Calu3 (cell line): ENCODE results near the gene GLCE. TPM values are rescaled to one million over a fixed set of nuclear protein-coding genes. Genes with fewer than 3 reads are reported as not detected.

Source experiments
- BruUV-seq: library from RNA; stranded (reverse); fragments of 400-500 nt; replicated peaks from 2 replicates; lab custom pipeline; 2021; lab: Mats Ljungman, UMichigan
- CTCF ChIA-PET: fragments of 300-600 bp; sonication (Branson Sonifier 250); formaldehyde crosslinking; loops from one replicate; lab custom pipeline; 2022; ENCODE audit warnings: antibody characterized with exemption; lab: Charles Lee
- DNase-seq: peaks from one replicate; pipeline ENCODE4 v3.0.0; 2022
- H3K27ac Mint-ChIP-seq: one replicate; pipeline ENCODE4 v1.8.0; 2022; ENCODE audit warnings: mixed read lengths; ENCODE audit not compliant: unreplicated experiment
- H3K27me3 Mint-ChIP-seq: one replicate; pipeline ENCODE4 v1.8.0; 2022; ENCODE audit warnings: mixed read lengths; ENCODE audit not compliant: unreplicated experiment
- H3K36me3 Mint-ChIP-seq: one replicate; pipeline ENCODE4 v1.8.0; 2022; ENCODE audit warnings: mild to moderate bottlenecking, moderate library complexity, mixed read lengths; ENCODE audit not compliant: insufficient read depth, unreplicated experiment
- H3K4me1 Mint-ChIP-seq: one replicate; pipeline ENCODE4 v1.8.0; 2022; ENCODE audit warnings: mild to moderate bottlenecking, low read depth, mixed read lengths; ENCODE audit not compliant: unreplicated experiment
- H3K4me3 Mint-ChIP-seq: one replicate; pipeline ENCODE4 v1.8.0; 2022; ENCODE audit warnings: mild to moderate bottlenecking, low read depth, moderate library complexity, mixed read lengths; ENCODE audit not compliant: unreplicated experiment
- H3K9me3 Mint-ChIP-seq: one replicate; pipeline ENCODE4 v1.8.0; 2022; ENCODE audit warnings: low read depth, mixed read lengths; ENCODE audit not compliant: unreplicated experiment
- intact Hi-C: fragments of 100-400 bp; cut with micrococcal nuclease; formaldehyde crosslinking; loops from one replicate; pipeline ENCODE4 v1.10.0; 2022; ENCODE audit not compliant: unreplicated experiment
- total RNA-seq: library from RNA; stranded (reverse); gene quantifications from 2 replicates; pipeline ENCODE4 v1.2.3, GENCODE V29; 2022
- TF ChIP-seq, protein P1 (sequence below): fragments of 200-600 bp; IDR thresholded peaks from one replicate; pipeline ENCODE4 v1.8.0; 2022; ENCODE audit warnings: antibody characterized with exemption; ENCODE audit not compliant: unreplicated experiment

The GLCE gene
- total RNA-seq, 1 experiment from 2014 or later: 22.4 TPM

DNA sequence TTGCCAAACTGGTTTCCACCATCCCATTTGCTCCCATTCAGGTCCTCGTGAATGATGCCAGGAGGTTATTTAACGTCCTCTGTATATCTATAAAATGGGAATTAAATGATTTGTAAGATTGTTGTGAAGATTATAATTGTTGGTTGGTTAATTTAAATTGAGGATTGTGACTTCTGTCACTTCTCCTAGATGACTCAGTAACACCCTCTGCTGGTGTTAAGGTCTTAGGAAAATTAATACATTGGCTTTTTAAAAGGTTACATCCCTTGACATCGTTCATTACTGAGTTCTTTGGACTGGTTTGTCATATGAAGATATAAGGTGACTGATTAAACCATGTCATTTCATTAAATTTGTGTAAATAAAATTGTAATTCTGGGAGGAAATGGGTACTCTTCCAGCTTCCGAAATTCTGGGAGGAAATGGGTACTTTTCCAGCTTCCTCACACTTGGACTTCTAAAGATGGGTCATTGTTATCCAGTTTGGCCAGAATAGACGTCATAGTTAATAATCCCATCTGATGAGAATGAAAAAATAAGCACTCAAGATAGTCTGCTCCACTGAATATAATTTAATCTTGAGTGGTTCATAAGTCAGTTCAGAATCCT, 105.0 kb downstream of the GLCE start:
- no TSS peak for BruUV-seq
- no peak overlapping the region for H3K4me3 Mint-ChIP-seq
- intact Hi-C loops: loop anchor here (1.0 kb wide), 2 partner anchors 129 to 206 kb away; no protein-coding TSS in a partner anchor
- no peaks in the 10 kb centered on the region for H3K36me3 Mint-ChIP-seq
- TF ChIP-seq, protein P1, sequence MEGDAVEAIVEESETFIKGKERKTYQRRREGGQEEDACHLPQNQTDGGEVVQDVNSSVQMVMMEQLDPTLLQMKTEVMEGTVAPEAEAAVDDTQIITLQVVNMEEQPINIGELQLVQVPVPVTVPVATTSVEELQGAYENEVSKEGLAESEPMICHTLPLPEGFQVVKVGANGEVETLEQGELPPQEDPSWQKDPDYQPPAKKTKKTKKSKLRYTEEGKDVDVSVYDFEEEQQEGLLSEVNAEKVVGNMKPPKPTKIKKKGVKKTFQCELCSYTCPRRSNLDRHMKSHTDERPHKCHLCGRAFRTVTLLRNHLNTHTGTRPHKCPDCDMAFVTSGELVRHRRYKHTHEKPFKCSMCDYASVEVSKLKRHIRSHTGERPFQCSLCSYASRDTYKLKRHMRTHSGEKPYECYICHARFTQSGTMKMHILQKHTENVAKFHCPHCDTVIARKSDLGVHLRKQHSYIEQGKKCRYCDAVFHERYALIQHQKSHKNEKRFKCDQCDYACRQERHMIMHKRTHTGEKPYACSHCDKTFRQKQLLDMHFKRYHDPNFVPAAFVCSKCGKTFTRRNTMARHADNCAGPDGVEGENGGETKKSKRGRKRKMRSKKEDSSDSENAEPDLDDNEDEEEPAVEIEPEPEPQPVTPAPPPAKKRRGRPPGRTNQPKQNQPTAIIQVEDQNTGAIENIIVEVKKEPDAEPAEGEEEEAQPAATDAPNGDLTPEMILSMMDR: peak; percentile 32
- CTCF ChIA-PET: interaction anchor here (0.6 to 1.0 kb wide), 4 partner anchors 9 to 209 kb away, joined by 3 to 4 read pairs (median 3); no protein-coding TSS in a partner anchor
- H3K4me1 Mint-ChIP-seq: no peaks in the 10 kb centered on the region
- no peaks in the 10 kb centered on the region for H3K27me3 Mint-ChIP-seq
- DNase-seq: no peak
- no peak overlapping the region for H3K27ac Mint-ChIP-seq
- H3K9me3 Mint-ChIP-seq: no peaks in the 10 kb centered on the region

DNA sequence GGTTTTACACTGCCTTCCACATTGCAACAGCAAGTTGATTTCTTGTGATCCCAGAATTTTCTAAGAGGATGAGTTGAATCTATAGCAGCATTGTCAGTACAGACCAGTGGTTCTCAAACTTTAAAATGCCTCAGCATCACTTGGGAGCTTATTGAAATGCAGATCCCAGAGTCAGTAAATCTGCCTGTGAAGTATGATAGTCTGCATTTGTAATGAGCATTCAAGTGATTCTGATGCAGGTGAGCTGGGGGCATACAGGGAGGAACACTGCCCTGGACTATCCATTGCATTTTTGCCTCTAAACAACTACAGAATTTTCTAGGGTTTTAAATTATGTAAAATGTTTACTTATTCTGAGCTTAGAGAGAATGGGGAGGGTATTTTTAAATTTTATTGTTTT, 110.8 kb downstream of the GLCE start:
- BruUV-seq: no TSS peak
- Mint-ChIP-seq H3K27me3 (peaks cover 9% of the 10 kb centered on the region), H3K9me3 (no peaks in the 10 kb centered on the region), H3K27ac (no peak overlapping the region), H3K36me3 (no peaks in the 10 kb centered on the region), H3K4me3 (no peak overlapping the region), H3K4me1 (no peaks in the 10 kb centered on the region)
- no peak for DNase-seq
- TF ChIP-seq, protein P1: no peak
- CTCF ChIA-PET: no interaction called here
- intact Hi-C loops: no loop called here

DNA sequence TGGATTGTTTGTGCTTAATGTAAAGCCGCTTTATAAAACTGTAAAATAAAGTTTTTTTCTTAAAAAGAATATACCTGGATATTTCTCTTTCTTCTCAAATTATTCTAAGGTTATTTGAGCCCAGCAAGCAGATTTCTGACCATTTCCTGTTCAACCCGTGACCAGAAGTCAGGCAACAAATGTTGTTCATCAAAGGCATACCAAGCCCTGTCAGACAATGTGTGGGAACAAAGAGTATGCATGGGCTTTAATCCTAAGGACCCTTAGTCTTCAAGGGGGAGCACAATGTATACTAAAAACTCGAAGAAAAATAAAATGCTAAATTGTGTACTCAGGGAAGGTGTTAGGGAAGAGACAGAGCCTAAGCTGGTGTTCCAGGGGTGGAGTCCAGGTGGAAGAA, 111.7 kb downstream of the GLCE start:
- no peak for DNase-seq
- H3K36me3 Mint-ChIP-seq: no peaks in the 10 kb centered on the region
- no peaks in the 10 kb centered on the region for H3K9me3 Mint-ChIP-seq
- peaks cover 18% of the 10 kb centered on the region for H3K27me3 Mint-ChIP-seq
- TF ChIP-seq, protein P1: no peak
- H3K4me3 Mint-ChIP-seq: no peak overlapping the region
- CTCF ChIA-PET: no interaction called here
- no TSS peak for BruUV-seq
- intact Hi-C loops: no loop called here
- H3K27ac Mint-ChIP-seq: no peak overlapping the region
- H3K4me1 Mint-ChIP-seq: no peaks in the 10 kb centered on the region

DNA sequence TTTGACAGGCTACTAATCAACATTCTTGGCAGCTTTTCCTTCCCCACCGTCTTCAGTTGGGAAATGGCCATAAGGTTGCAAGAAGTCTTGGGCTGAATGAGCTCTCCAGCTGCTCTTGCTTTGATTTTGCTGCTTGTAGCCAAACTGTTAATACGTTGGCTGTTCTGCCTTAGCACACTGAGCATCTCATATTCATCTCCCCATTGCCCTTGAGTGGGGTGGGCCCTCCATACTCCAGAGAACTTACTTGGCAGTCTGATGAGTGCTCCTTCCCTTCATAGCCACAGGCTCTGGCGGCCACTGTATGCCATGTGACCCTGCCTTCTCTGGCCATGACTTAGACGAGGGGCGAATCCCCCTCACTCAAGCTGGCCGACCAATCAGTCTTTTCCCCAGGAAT, 112.5 kb downstream of the GLCE start:
- Mint-ChIP-seq H3K4me3 (no peak overlapping the region), H3K27me3 (peaks cover 22% of the 10 kb centered on the region), H3K9me3 (no peaks in the 10 kb centered on the region), H3K36me3 (no peaks in the 10 kb centered on the region), H3K27ac (no peak overlapping the region), H3K4me1 (no peaks in the 10 kb centered on the region)
- BruUV-seq: no TSS peak
- intact Hi-C loops: no loop called here
- TF ChIP-seq, protein P1: no peak
- no peak for DNase-seq
- CTCF ChIA-PET: no interaction called here
